SH-SY5Y (cell line): ENCODE measurements around the gene POT1.

Source experiments
- GATA2 ChIP-seq: IDR thresholded peaks from 2 replicates; pipeline ENCODE4 v1.6.1; 2011; ENCODE audit warnings: mild to moderate bottlenecking, low read depth, low read length
- GATA3 ChIP-seq: IDR thresholded peaks from 2 replicates; pipeline ENCODE4 v1.6.1; 2011; ENCODE audit warnings: low read depth, mild to moderate bottlenecking, low read length, moderate library complexity

GRCh38 chr7:124934841-124935240 lies 5.2 kb upstream of the POT1 start:
- TF ChIP-seq GATA3 (no peak), GATA2 (no peak)
